NCI-H524 (cell line): ENCODE measurements around the gene MADCAM1.
A peak's percentile ranks its signal among the peaks of the same experiment; 100 is the strongest.
"Not testable (repeated sequence)": the region's sequence is repeated elsewhere in the genome, so short reads cannot be mapped to it uniquely, and the experiment has no call there.

Source experiments
- DNase-seq, 2 experiments: peaks; one replicate each; lab custom pipeline; 2025; lab: John Stamatoyannopoulos, UW

MADCAM1 gene

GRCh38 chr19:465056-465816 is 31.1 kb upstream of the MADCAM1 start:
- no peak for DNase-seq

GRCh38 chr19:467554-467953 is 28.7 kb upstream of the MADCAM1 start:
- DNase-seq, result no peak

GRCh38 chr19:468587-469256 is 27.6 kb upstream of the MADCAM1 start:
- DNase-seq, result no peak

GRCh38 chr19:469833-470232 is 26.5 kb upstream of the MADCAM1 start:
- no peak for DNase-seq

- DNase-seq, result no peak
Observed at GRCh38 chr19:470701-471100, 25.6 kb upstream of the MADCAM1 start.

GRCh38 chr19:472005-472858 is 24.1 kb upstream of the MADCAM1 start:
- DNase-seq, result no peak

- DNase-seq, result no peak
Observed at GRCh38 chr19:474126-475078, 21.9 kb upstream of the MADCAM1 start.

GRCh38 chr19:475360-475759 is 20.9 kb upstream of the MADCAM1 start:
- DNase-seq, result no peak

GRCh38 chr19:478236-478903 is 17.9 kb upstream of the MADCAM1 start:
- no peak for DNase-seq

- no peak for DNase-seq
Observed at GRCh38 chr19:478976-479375, 17.3 kb upstream of the MADCAM1 start.

- peak in 1 of 2 experiments; percentile 42 for DNase-seq
Observed at GRCh38 chr19:480016-480855, 16.1 kb upstream of the MADCAM1 start.

GRCh38 chr19:481100-481499 is 15.2 kb upstream of the MADCAM1 start:
- DNase-seq, result not testable (repeated sequence)

GRCh38 chr19:482186-483041 is 13.9 kb upstream of the MADCAM1 start:
- no peak for DNase-seq

GRCh38 chr19:483332-484072 is 12.8 kb upstream of the MADCAM1 start:
- DNase-seq, result no peak

GRCh38 chr19:484494-484893 is 11.8 kb upstream of the MADCAM1 start:
- DNase-seq, result no peak

GRCh38 chr19:485077-485476 is 11.2 kb upstream of the MADCAM1 start:
- DNase-seq, result peak; percentile 38 to 72

- peak; percentile 72 to 78 for DNase-seq
Observed at GRCh38 chr19:485583-486236, 10.6 kb upstream of the MADCAM1 start.
